ENCODE measurements around the gene SOSTDC1.

The SOSTDC1 gene

DNA sequence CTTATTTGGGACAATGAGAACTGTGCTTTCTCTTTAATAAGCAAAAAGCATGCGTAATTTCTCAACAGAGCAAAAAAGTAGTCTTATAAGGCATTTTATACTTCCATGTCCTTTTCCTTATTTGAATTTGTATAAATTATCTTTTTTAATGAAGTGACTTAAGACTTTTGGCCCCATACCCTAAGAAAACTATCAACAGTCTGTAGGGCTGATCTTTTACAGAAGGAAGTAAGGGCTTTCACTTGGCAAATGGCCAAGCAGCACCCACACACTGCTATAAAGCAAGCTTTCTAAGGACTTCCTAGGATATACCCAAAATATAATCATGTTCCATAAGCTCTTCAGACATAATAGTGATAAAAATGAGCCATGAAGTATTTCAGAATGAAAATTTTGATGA is 47.6 kb downstream of the SOSTDC1 start:
- DNase-seq: no peak

DNA sequence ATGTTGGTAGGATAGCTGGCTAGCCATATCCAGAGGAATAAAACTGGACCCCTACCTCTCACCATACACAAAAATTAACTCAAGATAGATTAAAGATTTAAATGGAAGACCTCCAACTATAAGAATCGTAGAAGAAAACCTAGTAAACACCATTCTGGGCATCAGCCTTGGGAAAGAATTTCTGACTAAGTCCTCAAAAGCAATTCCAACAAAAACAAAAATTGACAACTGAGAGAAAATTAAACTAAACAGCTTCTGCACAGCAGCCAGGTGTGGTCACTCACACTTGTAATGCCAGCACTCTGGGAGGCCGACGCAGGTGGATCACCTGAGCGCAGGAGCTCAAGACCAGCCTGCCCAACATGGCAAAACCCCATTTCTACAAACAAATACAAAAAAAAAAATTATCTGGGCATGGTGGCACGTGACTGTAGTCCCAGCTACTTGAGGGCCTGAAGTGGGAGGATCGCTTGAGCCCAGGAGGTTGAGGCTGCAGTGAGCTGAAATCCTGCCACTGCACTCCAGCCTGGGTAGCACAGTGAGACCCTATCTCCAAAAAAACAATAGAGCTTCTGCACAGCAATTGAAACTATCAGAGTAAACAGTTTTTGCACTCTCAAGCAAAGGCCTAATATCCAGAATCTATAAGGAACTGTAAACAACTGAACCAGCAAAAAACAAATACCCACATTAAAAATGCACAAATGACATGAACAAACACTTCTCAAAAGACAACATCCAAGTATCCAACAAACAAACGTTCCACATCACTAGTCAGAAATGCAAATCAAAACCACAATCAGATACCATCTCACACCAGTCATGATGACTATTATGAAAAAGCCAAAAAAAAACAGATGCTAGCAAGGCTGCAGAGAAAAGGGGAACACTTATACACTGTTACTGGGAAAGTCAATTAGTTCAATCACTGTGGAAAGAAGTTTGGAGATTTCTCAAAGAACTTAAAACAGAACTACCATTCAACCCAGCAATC is 49.0 kb downstream of the SOSTDC1 start:
- no peak for DNase-seq

DNA sequence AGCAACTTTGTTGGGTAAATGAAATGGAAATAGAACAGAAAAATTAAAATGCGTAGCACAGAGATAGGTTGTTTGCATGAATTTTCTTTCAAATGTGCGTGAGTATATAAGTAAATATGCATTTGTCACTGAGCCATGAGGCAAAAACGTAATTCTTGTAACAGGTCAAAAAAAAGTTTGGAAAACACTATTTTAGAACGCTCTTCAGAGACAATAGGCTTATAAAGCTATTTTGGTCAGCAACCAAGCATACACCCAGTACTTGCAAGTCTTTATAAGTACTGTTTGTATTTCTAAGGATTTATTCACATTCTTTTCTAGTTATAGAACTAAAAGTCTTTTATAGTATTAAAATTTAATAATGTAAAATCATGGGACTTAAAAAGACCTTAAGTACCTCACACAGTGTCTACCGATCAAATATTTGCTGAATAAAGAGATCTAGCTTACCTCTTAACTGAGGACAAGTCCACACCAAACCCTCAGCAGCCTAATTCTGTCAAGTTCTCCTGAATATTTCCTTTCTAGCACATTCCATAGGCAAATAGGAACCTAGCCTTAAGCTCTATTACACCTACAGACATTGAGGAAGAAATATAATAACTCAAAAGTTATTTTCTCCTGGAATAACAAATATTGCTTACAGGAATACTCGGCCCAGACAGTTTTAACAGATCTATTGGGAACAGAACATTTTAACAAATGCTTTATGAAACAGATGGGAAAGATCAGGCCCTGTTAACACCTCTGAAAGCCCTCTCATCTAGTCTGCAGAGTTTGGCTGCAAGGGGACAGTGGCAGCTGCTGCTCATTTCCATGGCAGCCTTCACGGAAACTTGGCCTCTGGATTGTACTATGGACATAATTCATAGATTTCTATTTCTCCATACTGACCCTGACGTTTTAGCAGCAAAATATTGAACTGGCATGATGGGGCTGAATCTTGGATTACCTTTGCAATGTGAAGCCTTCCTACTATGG is 53.0 kb downstream of the SOSTDC1 start:
- no peak for DNase-seq

All from stimulated activated CD4-positive, alpha-beta T cell treated with anti-CD3 and anti-CD28 coated beads, Interleukin-1b, Interleukin-23, amount 100 ng/mL, for 48 hours (primary cell).